K562 treated with DMSO at 1 percent for 4 hours (cell line): ENCODE data around the gene VPS37B. TPM values are rescaled to one million over a fixed set of nuclear protein-coding genes. Genes with fewer than 3 reads are reported as not detected.

Experiments
- total RNA-seq: library from RNA; unstranded; fragments of 300-600 nt; gene quantifications from 2 replicates; pipeline ENCODE4 v1.2.3, GENCODE V29; 2022; ENCODE audit not compliant: insufficient read depth

The VPS37B gene, protein sequence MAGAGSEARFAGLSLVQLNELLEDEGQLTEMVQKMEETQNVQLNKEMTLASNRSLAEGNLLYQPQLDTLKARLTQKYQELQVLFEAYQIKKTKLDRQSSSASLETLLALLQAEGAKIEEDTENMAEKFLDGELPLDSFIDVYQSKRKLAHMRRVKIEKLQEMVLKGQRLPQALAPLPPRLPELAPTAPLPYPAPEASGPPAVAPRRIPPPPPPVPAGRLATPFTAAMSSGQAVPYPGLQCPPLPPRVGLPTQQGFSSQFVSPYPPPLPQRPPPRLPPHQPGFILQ
- total RNA-seq, result 21.4 and 27.2 TPM in 2 replicates

DNA sequence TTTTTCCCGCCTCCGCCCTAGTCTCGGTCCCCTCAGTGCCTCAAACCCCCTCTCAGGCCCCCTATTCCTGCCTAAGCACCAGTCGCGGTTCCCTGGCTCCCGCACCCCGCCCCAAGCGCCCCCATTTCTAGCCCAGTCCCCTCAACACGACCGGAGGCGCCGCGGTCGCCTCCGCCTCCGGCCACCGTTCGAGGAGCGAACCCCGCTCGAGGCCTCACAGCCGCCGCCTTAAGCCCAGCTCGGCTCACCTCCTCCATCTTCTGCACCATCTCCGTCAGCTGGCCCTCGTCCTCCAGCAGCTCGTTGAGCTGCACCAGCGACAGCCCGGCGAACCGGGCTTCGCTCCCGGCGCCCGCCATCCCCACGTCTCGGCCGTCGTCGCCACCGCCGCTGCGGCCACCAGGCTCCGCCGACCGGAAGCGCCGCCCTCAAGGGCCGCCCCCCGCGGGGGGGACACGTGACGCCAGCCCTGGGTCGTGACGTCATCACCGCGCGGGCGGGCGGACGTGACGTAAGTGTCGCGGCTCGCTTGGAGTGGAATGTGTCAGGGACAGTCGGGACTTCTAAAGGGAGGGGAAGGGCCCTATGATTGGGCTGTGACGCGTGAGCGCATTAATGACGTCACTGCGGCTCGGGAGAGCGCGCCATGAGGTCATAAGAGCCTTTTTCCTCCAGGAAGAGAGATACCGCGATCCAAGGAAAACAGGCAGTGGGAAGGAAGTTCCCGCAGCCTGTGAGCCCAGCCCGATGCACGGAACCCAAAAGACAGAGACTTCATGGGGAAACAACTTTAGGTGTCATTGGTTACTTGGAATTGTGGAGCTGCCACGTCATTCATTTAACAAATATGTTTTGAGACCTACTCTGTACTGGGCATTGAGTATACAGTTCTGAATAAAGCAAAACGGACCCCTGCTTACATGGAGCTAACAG, at the start of gene VPS37B:
Gene VPS37B, minus strand, starts transcription at position 421 of the 933 bp plus-strand sequence. Its CDS starts 62 bp downstream, at position 359.

DNA sequence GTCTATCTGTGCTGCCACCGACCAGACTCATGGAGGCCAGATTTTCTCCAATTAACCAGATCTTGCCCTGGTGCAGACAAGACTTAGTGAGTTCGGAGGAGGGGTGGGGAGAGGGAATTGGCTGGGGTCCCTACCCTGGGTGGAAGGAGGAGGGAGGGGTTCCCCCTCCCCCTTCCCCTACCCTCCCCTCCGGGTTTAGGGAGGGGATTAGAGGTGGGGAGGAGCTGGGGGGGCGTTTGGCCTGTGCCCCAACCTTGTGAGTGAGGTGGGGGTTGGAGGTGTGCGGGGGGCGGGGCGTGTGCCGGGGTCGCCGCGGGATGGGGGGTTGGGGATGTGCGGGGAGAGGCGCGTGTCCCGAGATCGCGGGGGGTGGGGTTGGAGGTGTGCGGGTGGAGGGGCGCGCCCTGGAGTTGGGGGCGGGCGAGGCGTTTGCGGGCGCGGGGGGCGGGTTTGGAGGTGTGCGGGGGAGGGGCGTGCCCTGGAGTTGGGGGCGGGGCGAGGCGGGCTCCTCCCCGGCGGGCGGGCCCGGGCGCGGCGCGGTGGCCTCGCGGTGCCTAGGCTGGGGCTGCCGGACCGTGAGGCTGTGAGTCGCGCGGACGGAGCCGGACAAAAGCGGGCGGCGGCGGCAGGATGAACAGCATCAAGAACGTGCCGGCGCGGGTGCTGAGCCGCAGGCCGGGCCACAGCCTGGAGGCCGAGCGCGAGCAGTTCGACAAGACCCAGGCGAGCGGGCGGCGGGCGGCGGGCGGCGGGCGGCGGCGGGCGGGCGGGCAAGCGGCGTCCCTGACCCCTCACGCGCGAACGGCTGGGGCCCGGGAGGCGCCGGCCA, 60.8 kb downstream of the VPS37B start, which contains the start of gene HIP1R:
Gene HIP1R, plus strand, starts transcription at position 537 of the 829 bp plus-strand sequence. Its CDS starts 94 bp downstream, at position 631.

Other genes with a start within 250 kb of the VPS37B start
- not detected in 2 replicates for gene HCAR2, start 192.8 kb downstream of the VPS37B start, total RNA-seq
- gene HCAR3, start 179.3 kb downstream of the VPS37B start, total RNA-seq, result not detected in 2 replicates
- gene HCAR1, start 165.3 kb downstream of the VPS37B start, total RNA-seq, result not detected in 2 replicates
- 24.8 and 31.2 TPM in 2 replicates for gene DENR, start 143.3 kb downstream of the VPS37B start, total RNA-seq
- 1.6 and 2.3 TPM in 2 replicates for gene CCDC62, start 121.6 kb downstream of the VPS37B start, total RNA-seq
- gene HIP1R, start 60.7 kb downstream of the VPS37B start, total RNA-seq, result 18.7 and 23.2 TPM in 2 replicates
- gene ABCB9, start 70.3 kb upstream of the VPS37B start, total RNA-seq, result 8.5 and 9.8 TPM in 2 replicates
- 47.2 and 57.6 TPM in 2 replicates for gene OGFOD2, start 79.1 kb upstream of the VPS37B start, total RNA-seq
- 212 and 315 TPM in 2 replicates for gene ARL6IP4, start 84.6 kb upstream of the VPS37B start, total RNA-seq